ENCODE data around the gene TRIM77.

- no peak for TF ChIP-seq CTCF (conservative IDR thresholded peaks at IDR 0.05; ENCODE audit: low read depth, low read length)
- TF ChIP-seq EZH2phosphoT487 (IDR thresholded peaks at IDR 0.05; ENCODE audit: borderline replicate concordance, low read length), result no peak
Observed at GRCh38 chr11:89736566-89736965, 26.5 kb downstream of the TRIM77 start.
